ENCODE results near the gene DNASE2.

Gene DNASE2

DNA sequence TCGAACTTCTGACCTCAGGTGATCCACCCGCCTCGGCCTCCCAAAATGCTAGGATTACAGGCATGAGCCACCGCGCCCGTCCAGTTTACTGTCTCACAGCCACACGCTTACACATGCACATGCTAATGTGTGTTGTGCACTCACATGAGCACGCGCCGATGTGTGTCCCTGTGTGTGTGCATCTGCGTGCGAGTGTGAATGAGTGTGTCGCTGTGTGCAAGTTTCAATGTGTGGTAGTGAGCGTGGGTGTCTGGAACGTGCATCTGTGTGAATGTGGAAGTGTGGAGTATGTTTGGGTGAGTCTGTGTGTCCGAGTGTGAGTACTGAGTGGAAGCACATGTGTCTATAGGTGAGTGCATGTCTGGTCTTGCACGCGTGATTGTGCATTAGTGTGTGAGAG lies 38.7 kb downstream of the DNASE2 start:
- H3K4me3 ChIP-seq (ENCODE audit: low read depth, low read length), result no peak overlapping the region
- DNase-seq (ENCODE audit: low read depth), result no peak
- no peak for TF ChIP-seq CTCF (IDR thresholded peaks at IDR 0.05; ENCODE audit: control insufficient read depth, extremely low read depth, insufficient read depth)

GRCh38 chr19:12841094-12841493 lies 40.2 kb downstream of the DNASE2 start:
- no peak for TF ChIP-seq CTCF (IDR thresholded peaks at IDR 0.05; ENCODE audit: control insufficient read depth, extremely low read depth, insufficient read depth)
- DNase-seq (ENCODE audit: low read depth), result no peak
- no peak overlapping the region for H3K4me3 ChIP-seq (ENCODE audit: low read depth, low read length)

DNA sequence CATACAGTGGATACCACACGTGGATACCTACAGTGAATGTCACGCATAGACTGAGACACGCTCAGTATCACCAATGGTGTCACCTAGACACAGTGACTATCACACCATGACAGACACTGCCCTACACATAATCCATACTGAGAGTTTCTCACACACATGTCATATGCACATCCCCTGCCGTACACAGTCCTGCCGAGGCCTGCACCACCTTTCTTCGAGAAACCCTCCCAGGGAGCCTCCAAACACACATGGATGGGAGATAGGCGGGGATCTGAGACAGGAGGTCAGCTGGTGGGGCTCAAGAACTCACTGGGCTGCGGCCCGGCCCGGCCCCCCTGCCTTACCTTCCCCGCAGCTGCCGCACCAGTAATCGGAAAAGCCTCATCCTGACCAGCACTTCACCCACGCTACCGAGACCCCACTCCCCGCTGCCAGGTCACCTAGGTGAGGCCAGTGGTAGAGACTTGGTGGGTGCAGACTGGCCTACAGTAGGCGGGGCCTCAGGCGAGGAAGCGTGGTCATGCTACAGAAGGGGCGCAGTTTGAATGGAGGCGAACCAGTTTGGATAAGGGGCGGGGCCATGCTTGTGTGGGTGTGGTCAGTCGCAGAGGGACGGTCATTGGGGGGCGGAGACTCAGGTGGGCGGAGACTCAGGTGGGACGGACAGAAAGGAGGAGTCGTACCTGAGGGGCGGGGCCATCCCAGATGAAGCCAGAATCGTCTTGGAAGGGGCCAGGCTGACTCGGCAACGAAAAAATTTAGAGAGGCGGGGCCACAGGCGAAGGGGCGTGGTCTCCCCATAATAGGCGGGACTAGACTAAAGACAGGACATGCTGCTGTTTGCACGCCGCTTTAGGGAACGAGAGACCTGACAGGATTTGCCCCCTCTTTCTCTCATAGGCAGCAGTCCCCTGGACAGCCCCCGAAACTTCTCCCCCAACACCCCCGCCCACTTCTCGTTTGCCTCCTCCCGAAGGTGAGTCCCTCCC lies 40.9 kb downstream of the DNASE2 start:
- TF ChIP-seq CTCF (IDR thresholded peaks at IDR 0.05; ENCODE audit: control insufficient read depth, extremely low read depth, insufficient read depth), result no peak
- no peak overlapping the region for H3K4me3 ChIP-seq (ENCODE audit: low read depth, low read length)
- peak; percentile 52 for DNase-seq (ENCODE audit: low read depth)

- no peak for DNase-seq (ENCODE audit: low read depth)
- TF ChIP-seq CTCF (IDR thresholded peaks at IDR 0.05; ENCODE audit: control insufficient read depth, extremely low read depth, insufficient read depth), result no peak
- peak overlapping the region; percentile 65 for H3K4me3 ChIP-seq (ENCODE audit: low read depth, low read length)
These were observed 42.1 kb downstream of the DNASE2 start for GRCh38 chr19:12838886-12839756.

GRCh38 chr19:12838182-12838885 lies 42.9 kb downstream of the DNASE2 start, which contains the start of gene MAST1:
MAST1 (plus strand) TSS chr19:12838515; CDS start chr19:12838573, 58 bp downstream.
- peak within 1 kb of the TSS; percentile 65 for H3K4me3 ChIP-seq (ENCODE audit: low read depth, low read length)
- TF ChIP-seq CTCF (IDR thresholded peaks at IDR 0.05; ENCODE audit: control insufficient read depth, extremely low read depth, insufficient read depth), result peak; percentile 89
- DNase-seq (ENCODE audit: low read depth), result no peak

GRCh38 chr19:12837225-12837624 lies 44.0 kb downstream of the DNASE2 start:
- no peak for TF ChIP-seq CTCF (IDR thresholded peaks at IDR 0.05; ENCODE audit: control insufficient read depth, extremely low read depth, insufficient read depth)
- H3K4me3 ChIP-seq (ENCODE audit: low read depth, low read length), result no peak overlapping the region
- no peak for DNase-seq (ENCODE audit: low read depth)

All from LNCaP clone FGC (cell line).